Heart left ventricle (tissue), 16 donors: Measurements from ENCODE around the gene PLBD2. TPM values are rescaled to one million over a fixed set of nuclear protein-coding genes. Genes with fewer than 3 reads are reported as not detected.

Source experiments
- ATAC-seq, 4 donors: fragments of 200-7000 bp; cut with Tn5 transposase; one replicate each; pipeline ENCODE4 v1.9.1; 2020 to 2022; ENCODE audit warnings: moderate library complexity in 4 of 4, mild to moderate bottlenecking in 3 of 4, moderate number of reproducible peaks in 1 of 4
- DNase-seq, 5 donors: peaks; one replicate each; pipeline ENCODE4 v3.0.0-alpha.2; 2020
- H3K27ac ChIP-seq, 12 donors: fragments of 200-600 bp; sonication (generic) in 4 of 12; one replicate each; pipeline versions ENCODE4 v1.5.0 to v1.8.0; 2016 to 2022; ENCODE audit warnings: mild to moderate bottlenecking in 2 of 12
- H3K27me3 ChIP-seq, 9 donors: fragments of 200-600 bp; sonication (generic) in 2 of 9; one replicate each; pipeline versions ENCODE4 v1.5.1 to v1.8.0; 2016 to 2022; ENCODE audit warnings: mild to moderate bottlenecking in 3 of 9
- H3K36me3 ChIP-seq, 9 donors: fragments of 200-600 bp; sonication (generic) in 2 of 9; one replicate each; pipeline versions ENCODE4 v1.5.0 to v1.8.0; 2018 to 2022; ENCODE audit warnings: mild to moderate bottlenecking in 2 of 9
- H3K4me1 ChIP-seq, 12 donors: fragments of 200-600 bp; sonication (generic) in 4 of 12; one replicate each; pipeline versions ENCODE4 v1.5.0 to v1.8.0; 2016 to 2022; ENCODE audit warnings: mild to moderate bottlenecking in 3 of 12
- H3K4me3 ChIP-seq, 12 donors: fragments of 200-600 bp; sonication (generic) in 4 of 12; one replicate each; pipeline versions ENCODE4 v1.5.0 to v1.8.0; 2017 to 2022; ENCODE audit warnings: mild to moderate bottlenecking in 9 of 12, moderate library complexity in 4 of 12
- H3K9me3 ChIP-seq, 12 donors: fragments of 200-600 bp; sonication (generic) in 4 of 12; one replicate each; pipeline versions ENCODE4 v1.5.0 to v1.8.0; 2016 to 2022; ENCODE audit warnings: mild to moderate bottlenecking in 1 of 12
- CTCF ChIP-seq, 12 donors: fragments of 200-600 bp; sonication (generic) in 4 of 12; IDR thresholded peaks; one replicate each; pipeline versions ENCODE4 v1.5.0 to v1.8.0; 2018 to 2022; ENCODE audit warnings: antibody characterized with exemption in 12 of 12, mild to moderate bottlenecking in 5 of 12
- POLR2A ChIP-seq, 2 donors: fragments of 450-650 bp; IDR thresholded peaks; one replicate each; pipeline ENCODE4 v1.6.1; 2017; ENCODE audit warnings: antibody characterized with exemption in 2 of 2, mild to moderate bottlenecking in 2 of 2, moderate library complexity in 2 of 2
- WGBS, 4 donors: extraction: QIAGEN DNeasy Blood & Tissue Kit in 2 of 4; methylation state at CpG; one replicate each; pipeline versions ENCODE4 v1.1.5 to v1.1.7; 2013 to 2018; 5-methylcytosine and 5-hydroxymethylcytosine counted together
- intact Hi-C, 10 donors: fragments of 100-400 bp; cut with DNase I; formaldehyde crosslinking; loops; one replicate each; pipeline versions ENCODE4 v1.11.1 to v1.14.2; 2022
- polyA plus RNA-seq, 2 donors: library from polyadenylated mRNA; stranded (reverse); fragments of 200-250 nt; gene quantifications; one replicate each; pipeline ENCODE4 v1.2.3, GENCODE V29; 2013
- total RNA-seq, 9 donors: library from RNA; depleted of rRNA in 2 of 9; stranded (reverse); fragments of >200 nt in 2 of 9; fragmentation: NEBNext Ultra II Directional in 3 of 9; extraction: Animal tissue kit (Norgen Biotek cat#: 25700) in 3 of 9; gene quantifications; one replicate each; pipeline versions ENCODE4 v1.1.0 to v1.2.4, GENCODE V29; 2016 to 2023
- donor health status: ischemic (EF 13 %, LVEDD 7.1; RV severe dilation, severe dysfunction).
- donor health status: healthy with polysubstance abuse.
- donor health status: DM: no; HTN: yes; CAD: no.
- donor health status: DM: no; HTN: no; CAD: no.
- donor health status: ischemic (EF 25% LVEDD 6.9; RV normal size, moderate dysfunction).
- donor health status: ischemic (EF 25% LVEDD 5.7; RV mildly dilated, moderate dysfunction).
- donor health status: healthy.
- donor health status: DM: yes; HTN: yes; CAD: no.
- donor health status: ischemic (EF 35%, LVEDD 5.7; RV mildly dilated, moderate dysfunction).
- donor health status: nonischemic (EF 11% LVEDD 7.7; RV severe dilation, severe dysfunction).
- donor health status: DM: yes; HTN: yes; CAD: no.
- donor health status: PGD.
- donor health status: ischemic (EF 29% LVEDD 5.4; RV normal size, mild dysfunction).
- donor health status: nonischemic (EF 23%, LVEDD 6.1; RV moderate dilation, normal function).

Gene PLBD2
- total and polyA plus RNA-seq, 11 donors = 15.6 to 66.6 (median 31.8) TPM

GRCh38 chr12:113318900-113319628 lies 39.3 kb upstream of the PLBD2 start:
- Histone ChIP-seq H3K27ac (no peak overlapping the region), H3K36me3 (peaks cover 0 to 84% (median 62%) of the 10 kb centered on the region in 9 donors), H3K27me3 (no peaks in the 10 kb centered on the region), H3K4me1 (peaks cover 0 to 8% (median 0%) of the 10 kb centered on the region in 12 donors), H3K9me3 (peaks cover 0 to 18% (median 0%) of the 10 kb centered on the region in 12 donors), H3K4me3 (no peak overlapping the region)
- 91 to 95% (median 94%) methylated on average over 14 to 15 of the region's 15 CpGs for WGBS, 4 donors
- DNase-seq (no peak), ATAC-seq (no peak)
- intact Hi-C loops = loop anchor here in 5 of 10 donors (5.0 to 10.0 kb wide), 5 partner anchors 106 to 596 kb away; partner anchors contain the start of gene SDSL (in 1 of the 5)
- TF ChIP-seq CTCF (IDR thresholded peaks at IDR 0.05) (no peak), POLR2A (IDR thresholded peaks at IDR 0.05) (no peak)

GRCh38 chr12:113320401-113320800 lies 38.0 kb upstream of the PLBD2 start:
- intact Hi-C loops = no loop called here
- no peak for DNase-seq
- 88 to 93% (median 92%) methylated on average over 7 to 12 of the region's 12 CpGs for WGBS, 4 donors

DNA sequence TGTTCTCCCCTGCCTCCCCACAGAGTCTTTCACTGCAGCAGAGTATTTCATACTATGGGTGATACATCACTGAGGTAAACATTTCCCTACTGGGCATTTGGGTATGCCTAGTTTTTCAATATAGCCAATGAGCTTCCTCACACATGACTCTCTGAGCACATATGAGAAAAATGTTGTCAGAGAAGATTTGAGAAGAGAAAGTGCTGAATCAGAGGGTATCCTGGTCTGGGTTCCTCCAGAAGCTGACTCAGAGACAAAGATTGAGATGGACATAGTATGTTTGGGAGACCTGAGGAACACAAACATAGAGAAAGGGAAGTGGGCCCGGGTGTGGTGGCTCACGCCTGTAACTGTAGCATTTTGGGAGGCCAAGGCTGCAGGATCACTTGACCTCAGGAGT lies 36.0 kb upstream of the PLBD2 start:
- H3K9me3 ChIP-seq = peaks cover 0 to 18% (median 0%) of the 10 kb centered on the region in 12 donors
- intact Hi-C loops = no loop called here
- peaks cover 0 to 58% (median 35%) of the 10 kb centered on the region in 9 donors for H3K36me3 ChIP-seq
- WGBS, 4 donors = 89 to 97% (median 89%) methylated on average over 2 of the region's 2 CpGs
- no peaks in the 10 kb centered on the region for H3K27me3 ChIP-seq
- peaks cover 0 to 22% (median 12%) of the 10 kb centered on the region in 12 donors for H3K4me1 ChIP-seq
- ATAC-seq = peak in 1 of 4 donors; percentile 40
- no peak overlapping the region for H3K4me3 ChIP-seq
- no peak for DNase-seq
- TF ChIP-seq CTCF (IDR thresholded peaks at IDR 0.05) = no peak
- no peak for TF ChIP-seq POLR2A (IDR thresholded peaks at IDR 0.05)
- H3K27ac ChIP-seq = peak overlapping the region in 1 of 12 donors; percentile 46

More at GRCh38 chr12:113320401-113320800, 38.0 kb upstream of the PLBD2 start:
- H3K9me3 ChIP-seq = peaks cover 0 to 18% (median 0%) of the 10 kb centered on the region in 12 donors
- H3K4me1 ChIP-seq = peaks cover 0 to 8% (median 0%) of the 10 kb centered on the region in 12 donors
- H3K36me3 ChIP-seq = peaks cover 0 to 71% (median 50%) of the 10 kb centered on the region in 9 donors
- TF ChIP-seq CTCF (IDR thresholded peaks at IDR 0.05) = no peak
- TF ChIP-seq POLR2A (IDR thresholded peaks at IDR 0.05) = no peak
- no peaks in the 10 kb centered on the region for H3K27me3 ChIP-seq
- H3K27ac ChIP-seq = no peak overlapping the region
- no peak overlapping the region for H3K4me3 ChIP-seq
- ATAC-seq = no peak

- Histone ChIP-seq H3K9me3 (peaks cover 0 to 18% (median 0%) of the 10 kb centered on the region in 12 donors), H3K4me3 (no peak overlapping the region), H3K4me1 (peaks cover 0 to 45% (median 19%) of the 10 kb centered on the region in 12 donors), H3K27me3 (no peaks in the 10 kb centered on the region), H3K36me3 (peaks cover 0 to 41% (median 13%) of the 10 kb centered on the region in 9 donors), H3K27ac (peak overlapping the region in 11 of 12 donors; percentile 8 to 73 (median 56))
- 43 to 63% (median 56%) methylated on average over 3 of the region's 3 CpGs for WGBS, 4 donors
- intact Hi-C loops = loop anchor here in 1 of 10 donors (5.0 kb wide), 1 partner anchor 41 kb away; no protein-coding TSS in a partner anchor
- ATAC-seq (peak in 3 of 4 donors; percentile 25 to 77 (median 55)), DNase-seq (peak; percentile 48 to 81 (median 68))
- TF ChIP-seq POLR2A (IDR thresholded peaks at IDR 0.05) (no peak), CTCF (IDR thresholded peaks at IDR 0.05) (no peak)
These were observed 32.5 kb upstream of the PLBD2 start for GRCh38 chr12:113325916-113326315.
